Astrocyte (in vitro differentiated cells and primary cell): Measurements from ENCODE around the gene GLT1D1. TPM values are rescaled to one million over a fixed set of nuclear protein-coding genes. Genes with fewer than 3 reads are reported as not detected.

ENCODE experiments used
- DNase-seq: peaks from one replicate; pipeline ENCODE4 v3.0.0-alpha.2; 2010; ENCODE audit warnings: low read depth
- FAIRE-seq: peaks from 2 replicates; lab custom pipeline; 2011; peaks lifted over from hg19 to GRCh38; lab: Jason Lieb, UNC
- H2AFZ ChIP-seq: 2 replicates; pipeline ENCODE4 v1.6.0; 2012; ENCODE audit warnings: low read depth, low read length, inconsistent platforms
- H3K27ac ChIP-seq: 2 replicates; pipeline ENCODE4 v1.5.1; 2011; ENCODE audit warnings: low read depth, low read length, inconsistent platforms
- H3K27me3 ChIP-seq: 2 replicates; pipeline ENCODE4 v1.6.0; 2011; ENCODE audit warnings: low read length, inconsistent platforms; ENCODE audit not compliant: insufficient read depth
- H3K36me3 ChIP-seq: 2 replicates; pipeline ENCODE4 v1.5.1; 2011; ENCODE audit warnings: low read length, inconsistent platforms; ENCODE audit not compliant: insufficient read depth
- H3K4me1 ChIP-seq: 2 replicates; pipeline ENCODE4 v1.5.1; 2011; ENCODE audit warnings: low read length, inconsistent platforms; ENCODE audit not compliant: insufficient read depth
- H3K4me2 ChIP-seq: 2 replicates; pipeline ENCODE4 v1.6.0; 2012; ENCODE audit warnings: low read length, inconsistent platforms
- H3K4me3 ChIP-seq: 2 replicates; pipeline ENCODE4 v1.5.1; 2011; ENCODE audit warnings: low read depth, mild to moderate bottlenecking, low read length, inconsistent platforms; ENCODE audit not compliant: insufficient read depth
- H3K79me2 ChIP-seq: 2 replicates; pipeline ENCODE4 v1.6.0; 2012; ENCODE audit warnings: mild to moderate bottlenecking, low read length, inconsistent platforms; ENCODE audit not compliant: insufficient read depth
- H3K9ac ChIP-seq: 2 replicates; pipeline ENCODE4 v1.6.0; 2012; ENCODE audit warnings: mild to moderate bottlenecking, low read length, inconsistent platforms
- H3K9me3 ChIP-seq: 2 replicates; pipeline ENCODE4 v1.5.1; 2012; ENCODE audit warnings: low read depth, mild to moderate bottlenecking, low read length, inconsistent platforms; ENCODE audit not compliant: insufficient read depth
- H4K20me1 ChIP-seq: 2 replicates; pipeline ENCODE4 v1.6.0; 2012; ENCODE audit warnings: low read length, inconsistent platforms; ENCODE audit not compliant: insufficient read depth
- H3K27ac Mint-ChIP-seq: one replicate; pipeline ENCODE4 v1.8.0; 2021; ENCODE audit warnings: mild to moderate bottlenecking, mixed read lengths; ENCODE audit not compliant: unreplicated experiment
- H3K27me3 Mint-ChIP-seq: one replicate; pipeline ENCODE4 v1.8.0; 2021; ENCODE audit warnings: low read depth, mixed read lengths; ENCODE audit not compliant: unreplicated experiment
- H3K36me3 Mint-ChIP-seq: one replicate; pipeline ENCODE4 v1.8.0; 2021; ENCODE audit warnings: low read depth, mixed read lengths; ENCODE audit not compliant: unreplicated experiment
- H3K4me1 Mint-ChIP-seq: one replicate; pipeline ENCODE4 v1.8.0; 2021; ENCODE audit warnings: low read depth, mixed read lengths; ENCODE audit not compliant: unreplicated experiment
- H3K4me3 Mint-ChIP-seq: one replicate; pipeline ENCODE4 v1.8.0; 2021; ENCODE audit warnings: mild to moderate bottlenecking, moderate library complexity, mixed read lengths; ENCODE audit not compliant: unreplicated experiment
- H3K9me3 Mint-ChIP-seq: one replicate; pipeline ENCODE4 v1.8.0; 2021; ENCODE audit warnings: mild to moderate bottlenecking, mixed read lengths; ENCODE audit not compliant: unreplicated experiment
- CTCF ChIP-seq: IDR thresholded peaks from 2 replicates; pipeline ENCODE4 v1.5.1; 2011; ENCODE audit warnings: low read depth, mild to moderate bottlenecking, inconsistent platforms, low read length, moderate library complexity; ENCODE audit not compliant: insufficient read depth
- EZH2 ChIP-seq: IDR thresholded peaks from 2 replicates; pipeline ENCODE4 v1.6.1; 2012; ENCODE audit warnings: mild to moderate bottlenecking, low read length, inconsistent platforms; ENCODE audit not compliant: insufficient read depth
- total RNA-seq: library from RNA; stranded (reverse); gene quantifications from 2 replicates; pipeline ENCODE4 v1.2.1, GENCODE V29; 2021

The GLT1D1 gene
- total RNA-seq, 1 donor from 2014 or later, result 0.16 TPM

- Histone ChIP-seq H3K4me2 (no peak overlapping the region), H2AFZ (no peak overlapping the region), H3K27me3 (no peaks in the 10 kb centered on the region), H3K9me3 (no peaks in the 10 kb centered on the region), H4K20me1 (no peaks in the 10 kb centered on the region), H3K4me1 (peaks cover 6% of the 10 kb centered on the region), H3K36me3 (no peaks in the 10 kb centered on the region), H3K4me3 (no peak overlapping the region), H3K79me2 (peaks cover 9% of the 10 kb centered on the region), H3K9ac (no peak overlapping the region), H3K27ac (no peak overlapping the region)
- Mint-ChIP-seq H3K36me3 (no peaks in the 10 kb centered on the region), H3K27me3 (no peaks in the 10 kb centered on the region), H3K4me3 (no peak overlapping the region), H3K4me1 (no peaks in the 10 kb centered on the region), H3K9me3 (peaks cover 6% of the 10 kb centered on the region), H3K27ac (no peak overlapping the region)
- DNase-seq, result no peak
- TF ChIP-seq EZH2 (no peak), CTCF (no peak)
- FAIRE-seq, result no peak
These were observed 25.6 kb upstream of the GLT1D1 start for GRCh38 chr12:128827724-128828123.

GRCh38 chr12:128829861-128830504, 23.3 kb upstream of the GLT1D1 start:
- Histone ChIP-seq H3K4me3 (no peak overlapping the region), H3K79me2 (no peaks in the 10 kb centered on the region), H3K4me1 (no peaks in the 10 kb centered on the region), H3K9ac (no peak overlapping the region), H3K27me3 (no peaks in the 10 kb centered on the region), H2AFZ (no peak overlapping the region), H3K27ac (no peak overlapping the region), H3K36me3 (no peaks in the 10 kb centered on the region), H4K20me1 (no peaks in the 10 kb centered on the region), H3K9me3 (no peaks in the 10 kb centered on the region), H3K4me2 (no peak overlapping the region)
- H3K4me3 Mint-ChIP-seq, result no peak overlapping the region
- no peak for FAIRE-seq
- no peak overlapping the region for H3K27ac Mint-ChIP-seq
- H3K9me3 Mint-ChIP-seq, result peaks cover 6% of the 10 kb centered on the region
- no peaks in the 10 kb centered on the region for H3K27me3 Mint-ChIP-seq
- no peak for DNase-seq
- no peaks in the 10 kb centered on the region for H3K36me3 Mint-ChIP-seq
- TF ChIP-seq EZH2 (no peak), CTCF (no peak)
- H3K4me1 Mint-ChIP-seq, result no peaks in the 10 kb centered on the region

GRCh38 chr12:128830505-128830893, 22.8 kb upstream of the GLT1D1 start:
- no peak for FAIRE-seq
- Histone ChIP-seq H3K9ac (no peak overlapping the region), H4K20me1 (no peaks in the 10 kb centered on the region), H3K9me3 (no peaks in the 10 kb centered on the region), H3K27me3 (no peaks in the 10 kb centered on the region), H3K4me3 (no peak overlapping the region), H2AFZ (no peak overlapping the region), H3K27ac (no peak overlapping the region), H3K4me2 (no peak overlapping the region), H3K36me3 (no peaks in the 10 kb centered on the region), H3K79me2 (no peaks in the 10 kb centered on the region), H3K4me1 (no peaks in the 10 kb centered on the region)
- Mint-ChIP-seq H3K4me3 (no peak overlapping the region), H3K36me3 (no peaks in the 10 kb centered on the region), H3K4me1 (no peaks in the 10 kb centered on the region), H3K9me3 (peaks cover 11% of the 10 kb centered on the region), H3K27me3 (no peaks in the 10 kb centered on the region), H3K27ac (no peak overlapping the region)
- TF ChIP-seq EZH2, result no peak
- TF ChIP-seq CTCF, result no peak
- no peak for DNase-seq
